HCT116 (cell line): Measurements from ENCODE around the gene APCDD1L. TPM values are rescaled to one million over a fixed set of nuclear protein-coding genes. Genes with fewer than 3 reads are reported as not detected.

Source experiments
- ATAC-seq: fragments of 200-7000 bp; cut with Tn5 transposase; 2 replicates; pipeline ENCODE4 v1.9.1; 2020; ENCODE audit warnings: mild to moderate bottlenecking, moderate library complexity
- BruUV-seq: library from RNA; stranded (reverse); fragments of 400-500 nt; replicated peaks from 2 replicates; lab custom pipeline; 2021; lab: Mats Ljungman, UMichigan
- CTCF ChIA-PET: fragments of 300-600 bp; sonication (Branson Sonifier 250); formaldehyde crosslinking; loops from one replicate; lab custom pipeline; 2021; ENCODE audit warnings: antibody characterized with exemption; lab: Charles Lee
- POLR2A ChIA-PET: fragments of 300-600, 350-600 bp; sonication (Branson Sonifier 250); formaldehyde crosslinking; loops from one replicate; lab custom pipeline; 2021; ENCODE audit warnings: antibody characterized with exemption; lab: Charles Lee
- RAD21 ChIA-PET, 2 experiments: fragments of 300-600 bp; sonication (Branson Sonifier 250); formaldehyde crosslinking; loops; one replicate each; lab custom pipeline; 2023; ENCODE audit warnings: low total read pairs in 2 of 2; ENCODE audit not compliant: uncharacterized antibody in 2 of 2, unreplicated experiment in 2 of 2, low non-redundant PET in 1 of 2; lab: Charles Lee
- DNase-seq: peaks from one replicate; pipeline ENCODE4 v3.0.0-alpha.2; 2010; ENCODE audit warnings: low read depth, low spot score
- H2AFZ ChIP-seq: fragments of 200-600 bp; shearing (Covaris generic), sonication (generic); 2 replicates; pipeline ENCODE4 v1.6.1; 2017; ENCODE audit warnings: low read depth, mixed run types, mixed read lengths, antibody characterized with exemption, low read length; ENCODE audit not compliant: poor library complexity, severe bottlenecking
- H3K27ac ChIP-seq: 2 replicates; pipeline ENCODE4 v1.5.1; 2012; ENCODE audit warnings: low read depth, low read length
- H3K27me3 ChIP-seq: fragments of 200-600 bp; sonication (generic); 2 replicates; pipeline ENCODE4 v1.6.1; 2016; ENCODE audit warnings: mixed run types, low read length, mixed read lengths; ENCODE audit not compliant: insufficient read depth
- H3K36me3 ChIP-seq, 2 experiments: fragments of 200-500 bp in 1 of 2; fragments of 200-600 bp in 1 of 2; sonication (Bioruptor generic) in 1 of 2; sonication (generic) in 1 of 2; 2 replicates each; pipeline versions ENCODE4 v1.5.1 to v1.6.1; 2014 to 2016; ENCODE audit warnings: low read length in 2 of 2, inconsistent platforms in 1 of 2, mixed read lengths in 1 of 2, mixed run types in 1 of 2; ENCODE audit not compliant: insufficient read depth in 2 of 2, control insufficient read depth in 1 of 2
- H3K4me1 ChIP-seq, 2 experiments: fragments of 200-600 bp in 1 of 2; sonication (generic) in 1 of 2; 2 replicates each; pipeline versions ENCODE4 v1.5.1 to v1.6.1; 2012 to 2017; ENCODE audit warnings: low read length in 2 of 2, inconsistent platforms in 1 of 2, mild to moderate bottlenecking in 1 of 2, mixed read lengths in 1 of 2, mixed run types in 1 of 2, moderate library complexity in 1 of 2; ENCODE audit not compliant: insufficient read depth in 2 of 2, control insufficient read depth in 1 of 2
- H3K4me2 ChIP-seq: fragments of 200-600 bp; sonication (generic); 2 replicates; pipeline ENCODE4 v1.6.1; 2017; ENCODE audit warnings: mixed run types, low read length, mixed read lengths
- H3K4me3 ChIP-seq, 2 experiments: fragments of 200-600 bp in 1 of 2; sonication (generic) in 1 of 2; replicated peaks in 1 of 2; 2 replicates each; pipeline ENCODE4 v1.5.1; 2011 to 2016; ENCODE audit warnings: low read length in 2 of 2, control low read depth in 1 of 2, low read depth in 1 of 2, mild to moderate bottlenecking in 1 of 2, mixed read lengths in 1 of 2, mixed run types in 1 of 2
- H3K79me2 ChIP-seq: fragments of 200-600 bp; sonication (generic); 2 replicates; pipeline ENCODE4 v1.6.1; 2017; ENCODE audit warnings: mild to moderate bottlenecking, mixed run types, low read length, moderate library complexity, mixed read lengths; ENCODE audit not compliant: insufficient read depth
- H3K9ac ChIP-seq: fragments of 200-600 bp; sonication (generic); 2 replicates; pipeline ENCODE4 v1.6.1; 2016; ENCODE audit warnings: low read length, mixed read lengths
- H3K9me2 ChIP-seq: fragments of 200-600 bp; sonication (generic), shearing (Covaris generic); 2 replicates; pipeline ENCODE4 v1.6.1; 2017; ENCODE audit warnings: mixed run types, mild to moderate bottlenecking, moderate library complexity; ENCODE audit not compliant: insufficient read depth
- H3K9me3 ChIP-seq, 2 experiments: fragments of 200-500 bp in 1 of 2; fragments of 200-600 bp in 1 of 2; sonication (Bioruptor generic) in 1 of 2; sonication (generic) in 1 of 2; 2 replicates each; pipeline ENCODE4 v1.6.1; 2014 to 2017; ENCODE audit warnings: low read length in 2 of 2, mixed read lengths in 2 of 2, inconsistent platforms in 1 of 2, low read depth in 1 of 2, mild to moderate bottlenecking in 1 of 2, mixed run types in 1 of 2, moderate library complexity in 1 of 2; ENCODE audit not compliant: control insufficient read depth in 1 of 2, insufficient read depth in 1 of 2
- H4K20me1 ChIP-seq: fragments of 200-600 bp; sonication (generic), shearing (Covaris generic); 2 replicates; pipeline ENCODE4 v1.6.1; 2017; ENCODE audit warnings: mixed run types, mild to moderate bottlenecking, moderate library complexity; ENCODE audit not compliant: insufficient read depth
- CBX3 ChIP-seq: IDR thresholded peaks from 2 replicates; pipeline ENCODE4 v1.6.1; 2012; ENCODE audit warnings: low read depth
- CEBPB ChIP-seq: IDR thresholded peaks from 2 replicates; pipeline ENCODE4 v1.6.1; 2012; ENCODE audit warnings: low read depth
- EGR1 ChIP-seq: IDR thresholded peaks from 2 replicates; pipeline ENCODE4 v1.6.1; 2012; ENCODE audit warnings: low read depth
- ELF1 ChIP-seq: IDR thresholded peaks from 2 replicates; pipeline ENCODE4 v1.6.1; 2012; ENCODE audit warnings: low read depth, borderline replicate concordance
- EZH2 ChIP-seq: fragments of 200-600 bp; sonication (generic); IDR thresholded peaks from 2 replicates; pipeline ENCODE4 v1.6.1; 2017; ENCODE audit warnings: antibody characterized with exemption, mixed run types
- EZH2phosphoT487 ChIP-seq: fragments of 200-600 bp; IDR thresholded peaks from 2 replicates; pipeline ENCODE4 v1.6.1; 2018; ENCODE audit warnings: antibody characterized with exemption, borderline replicate concordance
- FOSL1 ChIP-seq: IDR thresholded peaks from 2 replicates; pipeline ENCODE4 v1.6.1; 2012; ENCODE audit warnings: low read depth
- POLR2A ChIP-seq: IDR thresholded peaks from 2 replicates; pipeline ENCODE4 v1.7.0; 2011; ENCODE audit warnings: borderline replicate concordance; ENCODE audit not compliant: insufficient read depth, insufficient read length; ENCODE audit errors: extremely low read depth
- POLR2AphosphoS5 ChIP-seq: IDR thresholded peaks from 2 replicates; pipeline ENCODE4 v1.6.1; 2011; ENCODE audit warnings: mild to moderate bottlenecking, low read depth, low read length, moderate library complexity
- RAD21 ChIP-seq: IDR thresholded peaks from 2 replicates; pipeline ENCODE4 v1.6.1; 2012; ENCODE audit warnings: low read depth, mild to moderate bottlenecking
- SIN3A ChIP-seq: IDR thresholded peaks from 2 replicates; pipeline ENCODE4 v1.6.1; 2012; ENCODE audit warnings: low read depth
- SP1 ChIP-seq: IDR thresholded peaks from 2 replicates; pipeline ENCODE4 v1.6.1; 2012; ENCODE audit warnings: low read depth
- SRF ChIP-seq: IDR thresholded peaks from 2 replicates; pipeline ENCODE4 v1.6.1; 2012; ENCODE audit warnings: low read depth
- TCF7L2 ChIP-seq: IDR thresholded peaks from 2 replicates; pipeline ENCODE4 v1.7.0; 2011; ENCODE audit warnings: borderline replicate concordance, inconsistent platforms; ENCODE audit not compliant: insufficient read depth, insufficient read length; ENCODE audit errors: extremely low read depth
- YY1 ChIP-seq: IDR thresholded peaks from 2 replicates; pipeline ENCODE4 v1.6.1; 2011; ENCODE audit warnings: low read length, low read depth, moderate library complexity, mild to moderate bottlenecking; ENCODE audit not compliant: insufficient replicate concordance; ENCODE audit errors: extremely low read depth
- ZFX ChIP-seq: fragments of 450-650 bp; IDR thresholded peaks from 2 replicates; pipeline ENCODE4 v1.6.1; 2017
- ZNF274 ChIP-seq: fragments of 200-500 bp; sonication (Bioruptor generic); IDR thresholded peaks from 2 replicates; pipeline ENCODE4 v1.6.1; 2014; ENCODE audit warnings: mild to moderate bottlenecking, low read depth, low read length, inconsistent platforms
- intact Hi-C: fragments of 100-400 bp; cut with micrococcal nuclease; formaldehyde crosslinking; loops from 2 replicates; pipeline ENCODE4 v1.10.0; 2022
- total RNA-seq: library from RNA; stranded (reverse); gene quantifications from one replicate; pipeline ENCODE4 v1.2.1, GENCODE V29; 2021; ENCODE audit not compliant: unreplicated experiment
- TF ChIP-seq, protein P1 (sequence below): IDR thresholded peaks from 2 replicates; pipeline ENCODE4 v1.6.1; 2011; ENCODE audit warnings: mild to moderate bottlenecking, low read length, moderate library complexity; ENCODE audit not compliant: insufficient replicate concordance; ENCODE audit errors: extremely low read depth
- TF ChIP-seq, protein P2 (sequence below), 3 experiments: fragments of 200-600 bp in 1 of 3; sonication (generic) in 1 of 3; IDR thresholded peaks in 2 of 3; conservative IDR thresholded peaks in 1 of 3; 2 replicates each; pipeline ENCODE4 v1.5.1; 2012 to 2017; ENCODE audit warnings: low read depth in 2 of 3, low read length in 2 of 3, antibody characterized with exemption in 1 of 3, borderline replicate concordance in 1 of 3, control low read depth in 1 of 3, mild to moderate bottlenecking in 1 of 3, mixed read lengths in 1 of 3, mixed run types in 1 of 3, moderate library complexity in 1 of 3; ENCODE audit not compliant: insufficient read depth in 1 of 3

APCDD1L gene
- total RNA-seq, 1 experiment from 2014 or later = not detected

DNA sequence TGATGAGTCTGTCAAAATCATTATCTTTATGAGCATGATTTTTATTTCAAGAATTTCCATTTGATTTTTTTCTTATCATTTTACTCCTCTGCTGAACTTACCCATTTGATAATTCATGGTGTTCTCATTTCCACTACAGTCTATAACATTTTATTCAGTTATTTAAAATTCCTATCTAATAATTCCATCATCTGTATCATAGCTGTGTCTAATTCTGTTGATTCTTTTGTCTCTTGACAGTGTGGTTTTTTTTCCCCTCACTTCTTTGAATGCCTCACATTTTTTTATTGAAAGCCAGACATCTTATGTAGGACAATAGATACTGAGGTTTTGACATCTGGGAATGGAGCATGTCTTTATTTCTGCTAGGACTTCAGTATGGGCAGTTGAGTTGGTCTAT lies 16.5 kb upstream of the APCDD1L start:
- POLR2A ChIA-PET = no interaction called here
- Histone ChIP-seq H3K4me3 (no peak overlapping the region), H3K79me2 (no peaks in the 10 kb centered on the region), H3K4me1 (no peaks in the 10 kb centered on the region)
- DNase-seq = no peak
- TF ChIP-seq YY1 (no peak), ELF1 (no peak), FOSL1 (no peak), EGR1 (no peak), EZH2phosphoT487 (no peak), SRF (no peak), EZH2 (no peak), POLR2AphosphoS5 (no peak), SP1 (no peak), ZNF274 (no peak), RAD21 (no peak), SIN3A (no peak), POLR2A (no peak), TCF7L2 (no peak), CEBPB (no peak), ZFX (no peak), CBX3 (no peak)
- TF ChIP-seq, protein P1, sequence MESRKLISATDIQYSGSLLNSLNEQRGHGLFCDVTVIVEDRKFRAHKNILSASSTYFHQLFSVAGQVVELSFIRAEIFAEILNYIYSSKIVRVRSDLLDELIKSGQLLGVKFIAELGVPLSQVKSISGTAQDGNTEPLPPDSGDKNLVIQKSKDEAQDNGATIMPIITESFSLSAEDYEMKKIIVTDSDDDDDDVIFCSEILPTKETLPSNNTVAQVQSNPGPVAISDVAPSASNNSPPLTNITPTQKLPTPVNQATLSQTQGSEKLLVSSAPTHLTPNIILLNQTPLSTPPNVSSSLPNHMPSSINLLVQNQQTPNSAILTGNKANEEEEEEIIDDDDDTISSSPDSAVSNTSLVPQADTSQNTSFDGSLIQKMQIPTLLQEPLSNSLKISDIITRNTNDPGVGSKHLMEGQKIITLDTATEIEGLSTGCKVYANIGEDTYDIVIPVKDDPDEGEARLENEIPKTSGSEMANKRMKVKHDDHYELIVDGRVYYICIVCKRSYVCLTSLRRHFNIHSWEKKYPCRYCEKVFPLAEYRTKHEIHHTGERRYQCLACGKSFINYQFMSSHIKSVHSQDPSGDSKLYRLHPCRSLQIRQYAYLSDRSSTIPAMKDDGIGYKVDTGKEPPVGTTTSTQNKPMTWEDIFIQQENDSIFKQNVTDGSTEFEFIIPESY = no peak
- TF ChIP-seq, protein P2, sequence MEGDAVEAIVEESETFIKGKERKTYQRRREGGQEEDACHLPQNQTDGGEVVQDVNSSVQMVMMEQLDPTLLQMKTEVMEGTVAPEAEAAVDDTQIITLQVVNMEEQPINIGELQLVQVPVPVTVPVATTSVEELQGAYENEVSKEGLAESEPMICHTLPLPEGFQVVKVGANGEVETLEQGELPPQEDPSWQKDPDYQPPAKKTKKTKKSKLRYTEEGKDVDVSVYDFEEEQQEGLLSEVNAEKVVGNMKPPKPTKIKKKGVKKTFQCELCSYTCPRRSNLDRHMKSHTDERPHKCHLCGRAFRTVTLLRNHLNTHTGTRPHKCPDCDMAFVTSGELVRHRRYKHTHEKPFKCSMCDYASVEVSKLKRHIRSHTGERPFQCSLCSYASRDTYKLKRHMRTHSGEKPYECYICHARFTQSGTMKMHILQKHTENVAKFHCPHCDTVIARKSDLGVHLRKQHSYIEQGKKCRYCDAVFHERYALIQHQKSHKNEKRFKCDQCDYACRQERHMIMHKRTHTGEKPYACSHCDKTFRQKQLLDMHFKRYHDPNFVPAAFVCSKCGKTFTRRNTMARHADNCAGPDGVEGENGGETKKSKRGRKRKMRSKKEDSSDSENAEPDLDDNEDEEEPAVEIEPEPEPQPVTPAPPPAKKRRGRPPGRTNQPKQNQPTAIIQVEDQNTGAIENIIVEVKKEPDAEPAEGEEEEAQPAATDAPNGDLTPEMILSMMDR (IDR thresholded peaks at IDR 0.05 in 2 of 3, conservative IDR thresholded peaks at IDR 0.05 in 1 of 3; ENCODE audit: borderline replicate concordance in 1 of 3, insufficient read depth in 1 of 3, low read depth in 2 of 3, low read length in 2 of 3) = no peak
- TF ChIP-seq, all 23 proteins: peak for 0
- intact Hi-C loops = no loop called here
- Histone ChIP-seq H3K27me3 (no peaks in the 10 kb centered on the region), H3K9ac (no peak overlapping the region), H3K36me3 (no peaks in the 10 kb centered on the region), H3K27ac (no peak overlapping the region), H3K9me3 (peaks cover 13 to 21% of the 10 kb centered on the region in 2 experiments; a peak in 3 of 4 replicates), H3K9me2 (no peaks in the 10 kb centered on the region), H3K4me2 (no peak overlapping the region), H4K20me1 (no peaks in the 10 kb centered on the region), H2AFZ (no peak overlapping the region)
- ChIA-PET RAD21 (no interaction called here), CTCF (no interaction called here)
- no TSS peak for BruUV-seq
- no peak for ATAC-seq
